MM.1S (cell line): Measurements from ENCODE around the gene MCM9.

Experiments used
- EZH2 ChIP-seq: fragments of 300-600 bp; sonication (generic); optimal IDR thresholded peaks from 2 replicates; pipeline ENCODE3; 2017; ENCODE audit warnings: low read depth, mild to moderate bottlenecking, antibody characterized with exemption, low read length, mixed read lengths
- TF ChIP-seq, protein P1 (sequence below): fragments of 300-600 bp; sonication (generic); IDR thresholded peaks from 2 replicates; pipeline ENCODE4 v1.5.1; 2016; ENCODE audit warnings: antibody characterized with exemption, low read length, mixed read lengths

DNA sequence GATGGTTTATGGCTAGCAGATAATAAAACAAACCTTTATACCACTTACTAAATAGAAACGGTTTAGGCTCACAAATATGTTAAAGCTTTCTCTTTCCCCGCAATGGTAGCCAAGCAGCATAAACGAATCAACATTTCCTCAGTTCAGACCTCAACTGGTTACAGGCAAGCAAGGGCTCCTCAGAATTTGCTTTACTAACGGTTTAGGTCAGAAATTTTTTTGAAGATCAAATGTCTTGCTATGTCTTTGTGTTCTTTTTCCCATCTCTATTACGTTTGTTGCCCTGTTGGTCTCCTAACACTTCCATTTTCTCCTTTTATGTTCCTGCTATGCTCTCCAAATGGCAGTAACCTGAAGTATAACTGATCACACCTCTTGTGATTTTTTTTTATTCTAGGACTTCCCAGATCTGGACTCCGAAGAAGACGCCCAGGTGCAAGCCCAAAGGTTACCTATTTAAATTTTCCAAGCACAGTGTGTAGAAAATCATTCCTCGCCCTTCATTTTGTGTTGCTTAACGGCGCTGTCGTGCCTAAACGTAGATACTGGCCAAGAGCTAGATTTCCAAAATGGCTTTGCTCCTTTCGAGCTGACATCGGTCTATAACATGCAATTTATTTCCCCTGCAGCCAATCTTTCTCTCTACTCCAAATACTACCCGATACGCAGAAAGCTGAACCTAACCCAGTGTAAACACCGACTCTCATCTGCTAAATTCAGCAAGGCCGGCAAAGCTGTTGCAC lies 41.7 kb downstream of the MCM9 start:
- TF ChIP-seq, protein P1, sequence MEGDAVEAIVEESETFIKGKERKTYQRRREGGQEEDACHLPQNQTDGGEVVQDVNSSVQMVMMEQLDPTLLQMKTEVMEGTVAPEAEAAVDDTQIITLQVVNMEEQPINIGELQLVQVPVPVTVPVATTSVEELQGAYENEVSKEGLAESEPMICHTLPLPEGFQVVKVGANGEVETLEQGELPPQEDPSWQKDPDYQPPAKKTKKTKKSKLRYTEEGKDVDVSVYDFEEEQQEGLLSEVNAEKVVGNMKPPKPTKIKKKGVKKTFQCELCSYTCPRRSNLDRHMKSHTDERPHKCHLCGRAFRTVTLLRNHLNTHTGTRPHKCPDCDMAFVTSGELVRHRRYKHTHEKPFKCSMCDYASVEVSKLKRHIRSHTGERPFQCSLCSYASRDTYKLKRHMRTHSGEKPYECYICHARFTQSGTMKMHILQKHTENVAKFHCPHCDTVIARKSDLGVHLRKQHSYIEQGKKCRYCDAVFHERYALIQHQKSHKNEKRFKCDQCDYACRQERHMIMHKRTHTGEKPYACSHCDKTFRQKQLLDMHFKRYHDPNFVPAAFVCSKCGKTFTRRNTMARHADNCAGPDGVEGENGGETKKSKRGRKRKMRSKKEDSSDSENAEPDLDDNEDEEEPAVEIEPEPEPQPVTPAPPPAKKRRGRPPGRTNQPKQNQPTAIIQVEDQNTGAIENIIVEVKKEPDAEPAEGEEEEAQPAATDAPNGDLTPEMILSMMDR = no peak
- TF ChIP-seq EZH2 = no peak
